Thoracic aorta endothelial cell (primary cell): ENCODE data around the gene PET100. TPM values are rescaled to one million over a fixed set of nuclear protein-coding genes. Genes with fewer than 3 reads are reported as not detected.

ENCODE experiments used
- small RNA-seq: library from RNA; depleted of rRNA; stranded (forward); fragments of <200 nt; gene quantifications from one replicate; pipeline ENCODE3, GENCODE V24; 2012
- total RNA-seq: library from RNA; depleted of rRNA; stranded (reverse); fragments of >200 nt; gene quantifications from 2 replicates; pipeline ENCODE4 v1.2.3, GENCODE V29; 2012

The PET100 gene
- 9.0 and 13.8 TPM in 2 replicates for total RNA-seq

GRCh38 chr19:7629347-7630054 lies at the start of gene PET100, which contains the start of gene XAB2:
PET100 (plus strand) TSS chr19:7629793; CDS start chr19:7629834, 41 bp downstream.
XAB2 (minus strand) TSS chr19:7629545; CDS start chr19:7629527, 18 bp downstream.

GRCh38 chr19:7595466-7596133 lies 34.0 kb upstream of the PET100 start, which contains the start of gene CAMSAP3:
CAMSAP3 (plus strand) TSS chr19:7595863; CDS start chr19:7596003, 140 bp downstream.

GRCh38 chr19:7633698-7634097 lies 4.1 kb downstream of the PET100 start, which contains the start of gene PCP2:
PCP2 (minus strand) TSS chr19:7633719; CDS start chr19:7633457, 262 bp downstream.

GRCh38 chr19:7636691-7637373 lies 7.2 kb downstream of the PET100 start, which contains the start of gene STXBP2:
STXBP2 (plus strand) TSS chr19:7637110; CDS start chr19:7637150, 40 bp downstream.

GRCh38 chr19:7668842-7669241 lies 39.2 kb downstream of the PET100 start, which contains the start of gene RETN:
RETN (plus strand) TSS chr19:7669049; CDS start chr19:7669327, 278 bp downstream.

GRCh38 chr19:7676854-7677253 lies 47.3 kb downstream of the PET100 start, which contains the start of gene MCEMP1:
MCEMP1 (plus strand) TSS chr19:7677090; CDS start chr19:7677121, 31 bp downstream.

GRCh38 chr19:7680606-7681339 lies 51.2 kb downstream of the PET100 start, which contains the start of gene TRAPPC5:
TRAPPC5 (plus strand) TSS chr19:7680833; CDS start chr19:7682254, 1,421 bp downstream.

Small RNA genes lying within 50 kb of the gene (small RNA-seq; reads per million reads assigned to genes)
- not detected for gene MIR6792

Other genes starting within 250 kb of the PET100 start
- 1.1 and 2.1 TPM in 2 replicates for gene PEX11G, start 140.8 kb upstream of the PET100 start, total RNA-seq
- 27.0 and 32.0 TPM in 2 replicates for gene ZNF358, start 113.7 kb upstream of the PET100 start, total RNA-seq
- gene MCOLN1, start 107.2 kb upstream of the PET100 start, total RNA-seq = 6.3 and 7.0 TPM in 2 replicates
- 110 and 122 TPM in 2 replicates for gene PNPLA6, start 94.1 kb upstream of the PET100 start, total RNA-seq
- 0.07 and 0.13 TPM in 2 replicates for gene CAMSAP3, start 33.9 kb upstream of the PET100 start, total RNA-seq
- 28.7 and 36.0 TPM in 2 replicates for gene XAB2, start 248 bp upstream of the PET100 start, total RNA-seq
- gene PCP2, start 3.9 kb downstream of the PET100 start, total RNA-seq = not detected in 2 replicates
- 32.9 and 44.8 TPM in 2 replicates for gene STXBP2, start 7.3 kb downstream of the PET100 start, total RNA-seq
- not detected in 2 replicates for gene RETN, start 39.3 kb downstream of the PET100 start, total RNA-seq
- gene MCEMP1, start 47.3 kb downstream of the PET100 start, total RNA-seq = not detected in 2 replicates
- 49.9 and 56.1 TPM in 2 replicates for gene TRAPPC5, start 51.0 kb downstream of the PET100 start, total RNA-seq
- gene FCER2, start 72.3 kb downstream of the PET100 start, total RNA-seq = not detected in 2 replicates
- gene CLEC4G, start 102.3 kb downstream of the PET100 start, total RNA-seq = not detected in 2 replicates
- not detected in 2 replicates for gene CD209, start 117.7 kb downstream of the PET100 start, total RNA-seq
- gene CLEC4M, start 133.4 kb downstream of the PET100 start, total RNA-seq = not detected in 2 replicates
- 9.6 and 13.8 TPM in 2 replicates for gene EVI5L, start 200.4 kb downstream of the PET100 start, total RNA-seq
- gene PRR36, start 244.6 kb downstream of the PET100 start, total RNA-seq = not detected in 2 replicates